ENCODE measurements around the gene LGR6.

DNA sequence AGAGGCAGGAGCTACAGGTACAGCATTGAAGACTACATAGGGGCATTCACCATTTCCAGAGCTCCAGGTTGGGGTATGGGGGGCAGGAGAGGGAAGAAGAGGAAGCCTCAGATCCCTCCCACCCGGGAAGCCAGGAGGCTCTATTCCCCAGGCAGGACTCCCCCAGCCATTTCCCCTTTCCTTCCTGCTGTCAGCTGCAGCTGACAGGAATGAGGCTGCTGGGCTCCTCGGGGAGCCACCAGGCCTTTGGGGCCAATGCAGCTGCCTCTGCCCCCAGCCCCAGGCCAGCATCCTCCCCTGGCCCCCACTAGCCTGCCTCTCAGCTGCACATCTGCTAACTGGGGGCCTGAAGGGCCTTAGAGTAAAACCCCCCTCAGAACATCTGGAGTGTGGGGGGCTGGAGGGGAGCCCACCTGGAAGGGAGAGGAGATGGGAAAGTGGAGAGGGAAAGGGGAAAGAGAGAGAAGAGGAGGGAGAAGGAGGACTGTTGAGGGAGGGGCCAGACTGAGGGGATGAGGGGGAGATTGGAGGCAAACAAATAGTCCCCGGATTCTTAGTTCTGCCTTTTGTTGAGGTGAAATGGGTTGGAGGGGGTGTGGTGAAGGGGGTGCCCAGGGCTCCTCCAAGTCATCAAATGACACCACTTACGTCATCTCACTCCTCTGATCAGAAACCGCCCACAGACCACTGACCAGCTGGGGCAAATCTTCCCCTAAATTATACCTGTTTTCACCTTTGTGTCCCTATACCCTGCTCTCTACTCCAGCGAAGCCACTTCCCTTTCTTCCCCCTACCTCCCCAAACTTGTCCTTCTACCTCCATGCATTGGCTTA is 58.0 kb downstream of the LGR6 start:
- TF ChIP-seq, protein P1, sequence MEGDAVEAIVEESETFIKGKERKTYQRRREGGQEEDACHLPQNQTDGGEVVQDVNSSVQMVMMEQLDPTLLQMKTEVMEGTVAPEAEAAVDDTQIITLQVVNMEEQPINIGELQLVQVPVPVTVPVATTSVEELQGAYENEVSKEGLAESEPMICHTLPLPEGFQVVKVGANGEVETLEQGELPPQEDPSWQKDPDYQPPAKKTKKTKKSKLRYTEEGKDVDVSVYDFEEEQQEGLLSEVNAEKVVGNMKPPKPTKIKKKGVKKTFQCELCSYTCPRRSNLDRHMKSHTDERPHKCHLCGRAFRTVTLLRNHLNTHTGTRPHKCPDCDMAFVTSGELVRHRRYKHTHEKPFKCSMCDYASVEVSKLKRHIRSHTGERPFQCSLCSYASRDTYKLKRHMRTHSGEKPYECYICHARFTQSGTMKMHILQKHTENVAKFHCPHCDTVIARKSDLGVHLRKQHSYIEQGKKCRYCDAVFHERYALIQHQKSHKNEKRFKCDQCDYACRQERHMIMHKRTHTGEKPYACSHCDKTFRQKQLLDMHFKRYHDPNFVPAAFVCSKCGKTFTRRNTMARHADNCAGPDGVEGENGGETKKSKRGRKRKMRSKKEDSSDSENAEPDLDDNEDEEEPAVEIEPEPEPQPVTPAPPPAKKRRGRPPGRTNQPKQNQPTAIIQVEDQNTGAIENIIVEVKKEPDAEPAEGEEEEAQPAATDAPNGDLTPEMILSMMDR (conservative IDR thresholded peaks at IDR 0.05; ENCODE audit: low read depth, low read length) = no peak
- TF ChIP-seq NFE2L2 (IDR thresholded peaks at IDR 0.05; ENCODE audit: low read depth, low read length) = no peak
- TF ChIP-seq POLR2A (IDR thresholded peaks at IDR 0.05; ENCODE audit: low read depth, low read length) = no peak
- TF ChIP-seq CHD1 (IDR thresholded peaks at IDR 0.05; ENCODE audit: low read depth, low read length) = no peak
- TF ChIP-seq RAD21 (IDR thresholded peaks at IDR 0.05; ENCODE audit: low read length) = no peak
- no peak for TF ChIP-seq MAFK (IDR thresholded peaks at IDR 0.05; ENCODE audit: low read depth, low read length)
- no peak for TF ChIP-seq MXI1 (IDR thresholded peaks at IDR 0.05; ENCODE audit: borderline replicate concordance, low read depth, low read length)
- TF ChIP-seq USF2 (IDR thresholded peaks at IDR 0.05; ENCODE audit: low read depth, low read length) = no peak
- TF ChIP-seq SMC3 (IDR thresholded peaks at IDR 0.05; ENCODE audit: low read depth, low read length) = no peak
- no peak for TF ChIP-seq BHLHE40 (IDR thresholded peaks at IDR 0.05; ENCODE audit: low read depth, low read length)
- TF ChIP-seq FOS (IDR thresholded peaks at IDR 0.05; ENCODE audit: low read depth, low read length) = no peak
- TF ChIP-seq RCOR1 (IDR thresholded peaks at IDR 0.05; ENCODE audit: insufficient replicate concordance, low read length) = no peak
- TF ChIP-seq CEBPB (IDR thresholded peaks at IDR 0.05; ENCODE audit: low read depth, low read length) = no peak
- no peak for TF ChIP-seq ELK1 (IDR thresholded peaks at IDR 0.05; ENCODE audit: borderline replicate concordance, low read depth, low read length)
